ENCODE data around the gene GLRX. TPM values are rescaled to one million over a fixed set of nuclear protein-coding genes. Genes with fewer than 3 reads are reported as not detected.
"Not testable (repeated sequence)": the region's sequence is repeated elsewhere in the genome, so short reads cannot be mapped to it uniquely, and the experiment has no call there.

GLRX gene
- total RNA-seq, 1 donor from 2014 or later, result 11.6 TPM

DNA sequence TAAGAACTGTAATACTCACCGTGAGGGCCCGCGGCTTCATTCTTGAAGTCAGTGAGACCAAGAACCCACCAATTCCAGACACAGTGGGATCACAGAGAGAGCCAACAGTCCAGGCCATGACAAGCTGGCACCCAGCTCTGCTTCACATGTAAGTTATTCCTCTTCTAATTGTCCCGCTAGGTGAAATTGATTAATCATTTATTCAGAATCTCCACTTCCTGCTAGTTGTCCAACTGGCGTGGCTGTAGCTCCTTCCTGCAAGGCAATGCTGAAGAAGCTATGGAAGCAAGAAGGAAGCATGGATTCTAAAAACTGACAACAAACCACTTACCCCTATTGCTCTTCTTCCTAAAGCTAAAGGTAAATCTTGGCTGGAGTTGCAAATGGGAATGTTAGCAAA is 30.0 kb upstream of the GLRX start:
- DNase-seq (ENCODE audit: low spot score), result no peak

- not testable (repeated sequence) for DNase-seq (ENCODE audit: low spot score)
Measured at GRCh38 chr5:95851141-95851540, 28.6 kb upstream of the GLRX start.

DNA sequence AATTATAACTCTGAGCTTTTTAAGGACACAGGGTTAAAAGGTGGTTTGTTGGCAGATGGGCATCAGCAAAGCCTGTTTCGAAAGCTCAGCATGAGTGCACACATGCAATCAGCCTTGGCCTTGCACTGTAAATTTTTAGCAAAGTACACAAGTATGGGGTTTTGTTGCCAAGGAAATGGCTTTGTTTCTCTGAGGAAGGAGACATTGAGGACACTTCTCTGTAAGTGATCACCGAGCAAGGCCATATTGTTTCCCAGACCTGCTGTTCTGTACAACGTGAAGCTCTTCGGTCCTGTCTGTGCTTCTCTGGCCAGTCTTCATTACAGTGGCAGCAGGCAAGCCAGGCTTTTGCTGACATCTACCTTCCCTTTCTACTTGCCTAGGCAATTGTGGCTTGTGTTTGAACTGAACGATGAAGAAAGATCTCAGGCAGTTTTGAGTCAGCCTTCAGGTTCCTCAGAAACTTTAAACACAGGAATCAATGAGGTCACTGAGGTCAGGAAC is 27.9 kb upstream of the GLRX start:
- no peak for DNase-seq (ENCODE audit: low spot score)

DNA sequence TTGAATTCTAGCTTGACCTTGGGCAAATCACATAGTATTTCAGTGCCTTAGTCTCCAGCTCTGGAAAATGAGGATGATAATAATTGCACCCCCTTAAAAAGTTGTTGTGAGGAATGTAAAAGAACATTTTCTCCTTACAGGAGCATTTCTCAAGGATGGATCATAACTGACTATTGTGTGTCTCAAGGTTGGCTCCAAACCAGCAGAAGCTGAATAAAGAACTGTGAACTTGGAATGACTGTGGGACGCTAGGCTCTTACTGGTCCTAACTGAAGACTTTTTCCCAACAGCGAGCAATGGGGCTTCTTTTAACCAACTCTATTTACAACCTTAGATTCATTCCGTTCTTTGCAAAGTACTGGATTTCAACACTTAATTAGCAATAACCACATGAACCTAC is 26.2 kb upstream of the GLRX start:
- DNase-seq (ENCODE audit: low spot score), result no peak

DNA sequence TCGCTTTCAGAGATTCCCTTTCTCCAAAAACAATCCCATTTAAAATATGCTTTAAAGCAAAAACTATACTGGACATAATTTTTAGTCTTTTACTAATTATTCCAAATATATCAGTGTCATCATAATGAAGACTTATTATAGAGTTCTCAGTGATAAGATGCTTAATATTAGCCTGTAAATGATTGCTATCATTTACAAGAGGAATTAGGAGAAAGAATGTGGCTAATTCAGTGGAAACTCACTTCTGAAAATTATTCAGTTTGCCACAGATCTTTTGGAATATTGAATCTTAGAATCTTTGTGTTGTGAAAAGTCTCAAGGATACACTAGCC is 24.7 kb upstream of the GLRX start:
- no peak for DNase-seq (ENCODE audit: low spot score)

GRCh38 chr5:95846554-95847260 is 24.2 kb upstream of the GLRX start:
- peak; percentile 80 for DNase-seq (ENCODE audit: low spot score)

GRCh38 chr5:95845391-95845790 is 22.9 kb upstream of the GLRX start:
- DNase-seq (ENCODE audit: low spot score), result no peak

DNA sequence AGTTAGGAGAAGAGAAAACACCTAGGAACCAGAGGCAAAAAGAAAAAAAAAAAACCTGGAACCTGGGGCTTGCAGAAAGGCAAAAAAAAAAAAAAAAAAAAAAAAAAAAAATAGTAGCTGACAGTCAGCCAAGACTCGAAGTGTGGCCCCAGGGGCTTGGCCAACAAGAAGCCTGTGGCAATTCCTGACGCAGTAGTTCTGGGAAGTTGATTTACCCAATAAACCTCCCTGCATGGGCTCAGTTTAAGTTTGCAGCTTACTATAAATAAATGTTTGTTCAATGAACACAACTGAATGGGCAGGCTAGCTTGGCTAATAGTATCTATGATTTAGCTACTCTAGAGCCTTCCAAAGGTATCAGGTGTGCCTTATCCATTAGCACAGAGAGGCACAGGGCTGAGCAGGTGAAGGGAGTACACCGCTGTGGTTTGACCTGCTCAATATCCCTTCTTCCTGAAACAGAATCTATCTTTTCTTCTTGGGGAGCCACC is 21.3 kb upstream of the GLRX start:
- no peak for DNase-seq (ENCODE audit: low spot score)

DNA sequence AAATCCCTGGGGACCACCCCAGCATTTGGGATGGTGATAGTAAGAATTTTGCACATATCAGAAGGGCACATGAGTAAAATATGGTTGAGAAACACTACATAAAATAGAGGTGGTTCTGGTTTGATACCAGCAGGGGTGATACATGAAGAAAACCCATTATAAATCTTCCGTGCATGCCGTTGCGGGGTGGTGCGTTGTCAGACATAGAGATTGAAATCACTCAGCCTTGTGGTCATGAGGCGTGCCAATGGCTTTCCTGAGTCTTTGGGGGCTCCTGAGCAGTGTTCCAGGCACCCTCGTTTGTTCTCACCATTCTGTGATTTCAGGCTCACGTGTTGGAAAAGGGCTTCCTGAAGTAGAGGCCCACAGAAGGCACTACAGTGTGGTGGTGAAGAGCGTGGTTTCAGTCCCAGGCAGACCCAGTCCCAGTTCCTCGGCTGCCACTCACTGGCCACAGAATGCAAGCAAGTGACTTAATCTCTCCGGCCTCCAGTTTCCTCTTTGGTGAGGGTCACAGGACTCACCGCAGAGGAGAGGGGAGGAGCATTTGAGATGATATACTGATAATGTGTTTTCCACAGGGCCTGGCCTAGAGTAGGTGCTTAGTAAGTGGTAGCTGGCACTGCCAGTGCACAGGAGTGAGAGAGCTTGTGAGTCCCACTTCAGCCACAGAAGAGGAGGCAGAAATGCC is 20.5 kb upstream of the GLRX start:
- DNase-seq (ENCODE audit: low spot score), result peak; percentile 63

- no peak for DNase-seq (ENCODE audit: low spot score)
Measured at GRCh38 chr5:95841914-95842812, 19.6 kb upstream of the GLRX start.

DNA sequence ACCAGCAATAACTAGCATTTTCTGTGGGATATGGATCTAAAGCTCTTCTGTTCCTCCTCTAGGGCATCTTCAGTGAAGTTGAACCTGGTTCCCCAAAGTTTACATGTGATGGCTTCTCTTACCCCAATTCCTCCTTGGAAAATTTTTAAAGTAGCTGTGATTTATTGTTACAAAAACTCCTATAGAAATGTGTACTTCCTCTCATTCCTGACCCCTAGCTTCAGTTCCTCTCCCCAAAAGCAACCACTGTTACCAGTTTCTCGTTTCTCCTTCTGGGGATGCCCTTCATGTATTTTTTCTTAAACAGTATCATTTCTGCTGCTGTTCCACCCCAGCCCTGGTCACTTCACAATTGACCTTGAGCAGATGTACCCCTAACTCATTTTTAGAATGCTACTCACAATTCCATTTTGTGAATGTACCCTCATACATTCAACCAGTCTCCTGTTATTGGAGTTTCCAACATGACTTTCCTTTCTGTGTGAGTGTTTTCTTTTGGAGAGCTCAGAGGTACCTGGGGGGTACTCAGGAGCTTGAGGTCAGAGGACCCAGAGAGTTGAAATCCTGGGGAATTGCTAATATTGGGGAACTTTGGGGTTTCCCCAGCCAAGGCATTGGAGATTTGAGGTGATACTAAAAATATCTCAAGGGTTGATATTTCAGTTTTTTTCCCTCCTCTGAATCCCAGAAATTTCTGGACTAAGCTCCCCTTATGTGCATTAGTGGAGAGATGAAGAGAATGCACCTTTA is 18.6 kb upstream of the GLRX start:
- DNase-seq (ENCODE audit: low spot score), result no peak

DNA sequence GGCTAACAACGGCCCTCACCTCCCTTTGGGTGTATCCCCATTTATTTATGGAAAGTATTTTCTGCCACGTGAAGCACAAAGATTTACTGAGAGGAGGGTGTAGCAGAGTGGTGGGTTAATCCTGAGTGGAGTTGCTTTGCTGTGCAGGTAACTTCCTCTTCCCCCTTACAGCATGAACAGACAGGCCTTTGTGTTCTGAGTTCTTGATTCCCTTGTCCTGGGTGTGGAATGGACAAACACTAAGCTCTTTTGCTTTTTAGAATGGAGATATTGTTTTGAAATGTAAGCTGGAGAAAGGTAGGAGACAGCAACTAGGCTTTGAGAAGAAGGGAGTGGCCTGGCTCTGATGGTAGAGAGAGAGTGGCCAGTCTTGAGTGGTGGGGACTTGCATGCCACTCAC is 17.1 kb upstream of the GLRX start:
- DNase-seq (ENCODE audit: low spot score), result no peak

- no peak for DNase-seq (ENCODE audit: low spot score)
Measured at GRCh38 chr5:95838556-95838955, 16.0 kb upstream of the GLRX start.

GRCh38 chr5:95838001-95838520 is 15.5 kb upstream of the GLRX start:
- no peak for DNase-seq (ENCODE audit: low spot score)

- no peak for DNase-seq (ENCODE audit: low spot score)
Measured at GRCh38 chr5:95837492-95837891, 15.0 kb upstream of the GLRX start.

DNA sequence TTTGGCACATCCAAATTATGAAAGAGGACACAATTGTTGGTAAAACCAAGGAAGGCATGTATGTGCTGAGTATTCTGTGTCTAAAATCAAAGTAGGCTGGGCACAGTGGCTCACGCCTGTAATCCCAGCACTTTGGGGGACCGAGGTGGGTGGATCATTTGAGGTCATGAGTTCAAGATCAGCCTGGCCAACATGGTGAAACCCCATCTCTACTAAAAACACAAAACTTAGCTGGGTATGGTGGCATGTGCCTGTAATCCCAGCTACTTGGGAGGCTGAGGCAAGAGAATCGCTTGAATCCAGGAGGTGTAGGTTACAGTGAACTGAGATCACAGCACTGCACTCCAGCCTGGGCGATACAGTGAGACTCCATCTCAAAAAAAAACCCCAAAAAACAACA is 14.4 kb upstream of the GLRX start:
- DNase-seq (ENCODE audit: low spot score), result not testable (repeated sequence)

GRCh38 chr5:95836544-95836943 is 14.0 kb upstream of the GLRX start:
- no peak for DNase-seq (ENCODE audit: low spot score)

DNA sequence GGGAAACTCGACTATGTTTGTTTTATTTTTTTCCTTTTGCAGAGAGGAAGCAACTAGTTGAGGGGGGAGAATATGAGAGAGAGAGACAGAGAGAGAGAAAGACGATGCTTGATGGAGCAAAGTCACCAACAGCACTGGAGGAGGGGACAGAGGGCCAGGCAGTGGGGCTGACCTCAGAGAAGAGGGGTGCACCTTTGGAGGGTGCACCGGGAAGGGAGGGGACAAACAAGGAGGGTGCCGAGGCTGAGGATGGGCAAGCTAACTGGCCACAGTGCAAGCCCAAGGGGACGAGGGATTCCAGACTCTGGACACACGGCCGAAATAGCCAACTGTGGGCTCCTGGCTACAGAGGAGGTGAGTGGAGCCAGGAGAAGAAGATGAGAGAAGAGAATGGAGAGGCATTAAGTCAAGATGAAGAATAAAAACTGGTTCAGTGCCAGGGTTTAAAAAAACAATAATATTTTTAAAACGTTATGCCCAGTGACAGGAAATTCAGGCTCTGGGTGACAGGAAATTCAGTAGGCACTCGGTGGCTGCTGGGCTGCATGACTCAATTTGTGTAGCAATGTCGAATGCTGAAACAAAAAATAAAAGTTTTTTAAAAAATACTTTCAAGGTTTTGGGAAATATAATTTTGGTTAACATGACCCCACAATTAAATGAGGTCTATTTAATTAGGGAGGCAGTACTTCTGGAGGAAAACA is 13.3 kb upstream of the GLRX start:
- DNase-seq (ENCODE audit: low spot score), result no peak

- no peak for DNase-seq (ENCODE audit: low spot score)
Measured at GRCh38 chr5:95832664-95833063, 10.1 kb upstream of the GLRX start.

GRCh38 chr5:95830226-95830625 is 7.7 kb upstream of the GLRX start:
- no peak for DNase-seq (ENCODE audit: low spot score)

DNA sequence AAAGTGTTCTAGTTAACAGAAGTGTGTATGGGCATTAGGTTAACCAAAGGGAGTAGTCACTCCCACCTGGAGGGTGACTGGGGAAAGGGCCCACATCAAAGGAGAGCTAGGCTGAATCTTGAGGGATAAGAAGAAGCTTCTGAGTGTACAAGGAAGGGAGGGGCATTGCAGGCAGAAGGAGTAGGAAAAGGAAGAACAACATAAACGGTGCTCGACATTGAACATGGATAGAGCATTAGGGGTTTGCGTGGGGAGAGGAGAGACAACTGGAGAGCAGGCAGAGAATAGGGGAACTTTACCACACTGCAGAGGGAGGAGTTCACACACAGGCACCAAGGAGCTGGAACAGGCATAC is 5.3 kb upstream of the GLRX start:
- no peak for DNase-seq (ENCODE audit: low spot score)

Data from umbilical cord (tissue), 2 donors.